Stimulated activated naive CD4-positive, alpha-beta T cell treated with Interleukin-2 at 50 U/mL for 16 hours (primary cell): ENCODE measurements around the gene AR.

ENCODE experiments used
- DNase-seq: peaks from one replicate; lab custom pipeline; 2025; lab: John Stamatoyannopoulos, UW

The AR gene

GRCh38 chrX:67563469-67564448 is 19.9 kb downstream of the AR start:
- DNase-seq, result no peak

GRCh38 chrX:67564475-67564874 is 20.7 kb downstream of the AR start:
- DNase-seq, result no peak

- DNase-seq, result no peak
Measured at GRCh38 chrX:67568769-67569168, 24.9 kb downstream of the AR start.

GRCh38 chrX:67570839-67571238 is 27.0 kb downstream of the AR start:
- no peak for DNase-seq

- DNase-seq, result no peak
Measured at GRCh38 chrX:67574696-67575095, 30.9 kb downstream of the AR start.

DNA sequence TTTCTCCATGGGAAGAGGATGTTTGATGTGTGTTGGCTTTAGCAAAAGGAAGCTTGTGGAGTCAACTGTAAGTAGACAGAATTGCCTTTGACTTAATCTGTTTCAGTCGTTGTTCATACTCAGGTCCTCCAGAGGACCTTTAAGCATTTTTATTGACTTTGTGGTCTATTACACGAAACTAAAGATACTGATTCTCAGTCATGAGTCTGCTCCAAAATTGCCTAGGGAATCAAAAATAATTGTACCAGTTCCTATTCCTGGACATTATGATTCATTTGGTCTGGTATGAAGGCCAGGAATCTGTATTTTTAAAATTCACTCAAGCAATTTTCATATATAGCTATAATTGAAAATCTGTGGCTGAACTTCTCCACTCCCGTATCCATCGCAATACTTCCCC is 38.6 kb downstream of the AR start:
- DNase-seq, result no peak

GRCh38 chrX:67583171-67583570 is 39.4 kb downstream of the AR start:
- no peak for DNase-seq

- DNase-seq, result no peak
Measured at GRCh38 chrX:67585401-67585800, 41.6 kb downstream of the AR start.

DNA sequence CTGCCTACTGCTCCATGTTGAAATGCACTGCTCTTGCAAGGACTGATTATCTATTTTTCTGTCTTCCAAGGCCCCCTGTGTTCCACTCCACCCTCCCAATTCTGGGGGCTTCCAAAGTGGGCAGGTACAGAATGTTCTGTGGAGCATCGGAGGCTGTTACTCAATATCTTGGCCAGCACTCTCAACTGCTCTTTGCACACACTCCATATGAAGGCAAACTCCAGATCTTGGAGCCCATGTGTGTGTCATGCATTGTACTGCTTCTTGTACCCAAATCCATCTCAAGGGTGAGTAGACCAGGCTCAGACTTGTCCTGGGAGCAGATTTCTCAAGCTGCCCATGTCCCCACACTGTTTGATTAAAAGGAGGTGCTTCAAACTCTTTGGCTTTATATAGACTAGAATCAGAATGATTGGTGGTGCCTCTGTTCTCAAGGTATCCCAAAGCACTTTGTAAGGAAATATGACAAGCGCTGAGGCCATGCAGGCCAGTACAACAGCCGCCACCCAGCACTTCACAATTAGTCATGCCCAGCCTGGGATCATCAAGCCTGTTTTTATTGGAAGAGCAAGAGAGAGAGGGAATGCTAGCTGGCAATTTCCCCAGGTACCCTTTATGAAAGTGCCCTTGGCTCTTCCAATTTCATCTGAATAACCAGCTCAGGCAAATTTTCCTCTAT is 44.3 kb downstream of the AR start:
- no peak for DNase-seq

- no peak for DNase-seq
Measured at GRCh38 chrX:67596839-67597790, 53.3 kb downstream of the AR start.

- DNase-seq, result no peak
Measured at GRCh38 chrX:67599532-67599931, 55.7 kb downstream of the AR start.

GRCh38 chrX:67601771-67602170 is 58.0 kb downstream of the AR start:
- no peak for DNase-seq

GRCh38 chrX:67604979-67605703 is 61.3 kb downstream of the AR start:
- DNase-seq, result no peak

GRCh38 chrX:67607466-67607865 is 63.6 kb downstream of the AR start:
- no peak for DNase-seq

DNA sequence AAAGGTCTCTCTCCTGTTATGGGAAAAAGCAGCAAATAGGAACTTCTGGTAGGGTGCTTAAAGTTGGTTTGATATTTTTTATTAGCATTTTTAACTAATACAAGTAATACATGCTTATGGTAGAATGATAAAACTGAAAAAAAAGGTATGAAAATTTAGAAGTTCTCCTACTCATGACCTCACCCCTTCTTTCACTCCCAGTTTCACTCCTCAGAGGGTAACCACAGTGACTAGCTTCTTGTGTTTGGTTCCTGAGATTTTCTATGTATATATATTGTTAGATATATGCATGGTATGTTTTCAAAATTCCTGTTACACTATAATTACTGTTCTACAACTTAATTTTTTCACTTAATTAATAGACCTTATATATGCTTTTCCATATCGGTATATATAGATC is 66.5 kb downstream of the AR start:
- no peak for DNase-seq

DNA sequence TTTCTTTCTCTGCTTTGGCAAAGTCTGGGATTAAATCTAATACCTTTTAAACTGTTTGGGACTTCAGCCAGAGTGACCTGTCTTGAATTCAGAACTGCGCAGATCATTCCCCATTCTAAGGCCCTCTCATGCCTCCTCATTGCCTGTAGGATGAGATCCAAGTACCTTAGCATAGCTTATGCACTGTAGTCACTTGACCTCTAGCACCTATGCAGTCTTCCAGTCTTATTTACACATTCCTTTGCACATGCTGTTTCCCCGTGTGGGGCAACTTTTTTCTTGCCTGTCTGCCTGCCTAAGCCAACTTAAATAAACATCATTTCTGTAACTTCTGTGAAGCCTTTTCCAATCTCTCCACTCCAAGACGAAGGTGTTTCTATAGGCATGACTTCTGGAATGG is 68.4 kb downstream of the AR start:
- no peak for DNase-seq

DNA sequence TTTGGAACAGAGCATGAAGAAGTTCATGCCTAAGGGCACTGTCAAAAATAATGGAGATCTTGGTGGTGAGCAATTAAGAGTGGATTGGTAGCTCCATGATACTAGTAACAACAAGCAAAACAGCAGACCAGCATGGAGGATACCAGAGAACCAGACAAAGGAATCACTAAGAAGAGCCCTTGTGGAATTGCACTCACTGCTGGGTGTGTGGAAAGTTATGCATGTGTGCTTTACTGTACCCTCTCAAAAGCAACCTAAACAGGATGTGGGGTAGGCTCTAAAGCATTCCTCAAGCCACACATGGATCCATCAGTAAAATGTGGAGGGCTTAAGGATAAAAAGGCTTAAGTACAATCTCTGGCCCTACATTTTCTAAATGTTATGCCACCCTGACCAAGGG is 69.5 kb downstream of the AR start:
- DNase-seq, result no peak

DNA sequence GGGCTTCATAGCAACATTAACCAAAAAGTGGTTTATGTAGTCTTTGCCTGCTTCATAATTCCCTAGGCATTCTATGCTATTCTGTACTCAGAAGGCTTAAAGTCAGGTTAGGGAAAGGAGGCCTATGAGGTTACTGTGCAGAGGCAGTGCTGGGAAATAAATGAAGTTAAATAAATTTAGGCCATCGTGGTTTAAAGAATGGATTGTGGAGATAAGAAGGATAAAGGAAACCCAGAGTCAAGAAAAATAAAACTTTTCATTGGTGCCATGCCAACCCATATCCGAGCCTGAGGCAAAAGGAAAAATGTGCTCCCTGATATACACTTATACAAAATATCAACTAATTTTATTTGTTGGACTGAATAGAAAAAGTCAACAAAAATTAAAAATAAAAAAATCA is 70.2 kb downstream of the AR start:
- DNase-seq, result no peak

DNA sequence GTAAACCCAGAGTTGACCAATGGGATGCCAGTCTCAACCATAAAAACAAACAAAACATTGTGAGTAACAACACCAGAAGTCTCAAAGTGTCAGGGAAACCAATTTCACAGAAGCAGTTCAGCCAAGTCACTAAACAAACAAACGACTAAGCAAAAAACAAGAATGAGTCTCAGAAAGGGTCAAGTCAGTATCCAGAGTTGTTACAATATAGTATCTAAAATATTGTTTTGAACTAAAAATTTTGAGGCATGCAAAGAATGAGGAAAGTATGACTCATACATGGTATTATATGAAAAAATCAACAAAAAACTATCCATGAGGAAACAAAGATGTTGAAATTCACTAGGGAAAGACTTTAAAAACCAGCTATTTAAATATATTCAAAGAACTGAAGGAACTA is 70.6 kb downstream of the AR start:
- DNase-seq, result no peak

DNA sequence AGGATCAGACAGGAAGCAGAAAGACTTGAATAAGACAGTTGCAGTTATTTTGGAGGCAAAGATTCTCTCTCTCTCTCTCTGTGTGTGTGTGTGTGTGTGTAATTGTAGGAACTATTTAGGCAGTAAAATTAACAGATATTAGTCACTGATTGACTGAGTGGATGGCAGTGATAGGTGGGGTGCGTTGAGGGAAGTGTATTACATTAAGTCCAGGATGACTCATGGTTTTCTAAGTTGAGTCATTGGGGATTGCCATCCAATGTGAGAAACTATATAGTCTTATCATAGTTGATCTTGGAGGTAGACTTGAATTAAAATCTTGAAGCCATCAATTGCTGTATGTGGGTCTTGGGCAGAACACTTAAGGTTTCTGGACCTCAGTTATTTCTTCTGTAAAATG is 75.4 kb downstream of the AR start:
- DNase-seq, result no peak

DNA sequence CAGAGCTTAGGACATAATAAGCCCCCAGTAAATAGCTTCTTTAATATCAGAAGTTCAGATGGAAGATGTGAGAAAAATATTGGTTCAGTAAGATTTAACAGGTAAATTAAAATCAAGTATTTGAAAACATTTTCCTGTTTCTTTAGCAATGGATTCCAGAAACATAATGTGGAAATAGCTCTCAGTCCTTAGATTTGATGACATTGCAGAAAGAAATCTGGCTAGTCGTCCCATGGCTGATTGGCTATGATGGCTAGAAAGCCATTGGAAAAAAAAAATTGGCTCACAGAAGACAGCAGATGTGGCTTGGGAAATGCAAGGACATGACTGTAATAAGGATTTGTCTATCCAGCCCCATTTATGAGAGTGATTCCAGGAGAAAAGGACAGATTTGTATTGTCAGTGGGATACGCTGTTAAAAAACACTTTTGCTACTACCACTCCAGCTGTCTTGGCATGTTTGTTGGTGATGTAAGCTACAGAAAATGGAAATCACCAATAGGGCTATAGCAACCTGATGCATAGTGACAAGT is 78.3 kb downstream of the AR start:
- DNase-seq, result no peak
